Psoas muscle (tissue), 8 donors: Measurements from ENCODE around the gene SSBP2. TPM values are rescaled to one million over a fixed set of nuclear protein-coding genes. Genes with fewer than 3 reads are reported as not detected.

Experiments used
- ATAC-seq, 4 donors: fragments of 200-7000 bp; cut with Tn5 transposase; one replicate each; pipeline ENCODE4 v1.9.1; 2020; ENCODE audit warnings: moderate library complexity in 3 of 4, mild to moderate bottlenecking in 2 of 4
- DNase-seq, 2 donors: peaks; one replicate each; pipeline ENCODE4 v3.0.0-alpha.2; 2020
- H3K27ac ChIP-seq: fragments of 200-600 bp; one replicate; pipeline ENCODE4 v1.8.0; 2022
- H3K27me3 ChIP-seq, 3 donors: fragments of 200-600 bp in 1 of 3; one replicate each; pipeline versions ENCODE4 v1.6.1 to v1.8.0; 2013 to 2022; ENCODE audit warnings: low read length in 2 of 3, mild to moderate bottlenecking in 2 of 3, moderate library complexity in 1 of 3; ENCODE audit not compliant: insufficient read depth in 3 of 3
- H3K36me3 ChIP-seq, 2 donors: fragments of 200-600 bp in 1 of 2; one replicate each; pipeline versions ENCODE4 v1.6.1 to v1.8.0; 2013 to 2022; ENCODE audit warnings: low read depth in 1 of 2, mild to moderate bottlenecking in 1 of 2, moderate library complexity in 1 of 2; ENCODE audit not compliant: insufficient read depth in 1 of 2
- H3K4me1 ChIP-seq: fragments of 200-600 bp; one replicate; pipeline ENCODE4 v1.8.0; 2022
- H3K4me3 ChIP-seq: fragments of 200-600 bp; one replicate; pipeline ENCODE4 v1.8.0; 2022; ENCODE audit warnings: mild to moderate bottlenecking
- H3K9me3 ChIP-seq: fragments of 200-600 bp; one replicate; pipeline ENCODE4 v1.8.0; 2022
- CTCF ChIP-seq: fragments of 200-600 bp; IDR thresholded peaks from one replicate; pipeline ENCODE4 v1.8.0; 2022; ENCODE audit warnings: antibody characterized with exemption
- WGBS, 3 donors: extraction: QIAGEN DNeasy Blood & Tissue Kit; methylation state at CpG; one replicate each; pipeline versions ENCODE4 v1.1.6 to v1.1.7; 2013; 5-methylcytosine and 5-hydroxymethylcytosine counted together
- intact Hi-C, 2 donors: fragments of 100-400 bp; cut with DNase I; formaldehyde crosslinking; loops; one replicate each; pipeline versions ENCODE4 v1.11.0 to v1.14.2; 2022
- polyA plus RNA-seq, 3 donors: library from polyadenylated mRNA; stranded (reverse); fragments of 200-250 nt; gene quantifications; one replicate each; pipeline ENCODE4 v1.2.3, GENCODE V29; 2013
- total RNA-seq, 4 donors: library from RNA; stranded (reverse); fragmentation: NEBNext Ultra II Directional in 2 of 4; extraction: Animal tissue kit (Norgen Biotek cat#: 25700) in 2 of 4; gene quantifications; one replicate each; pipeline versions ENCODE4 v1.2.1 to v1.2.4, GENCODE V29; 2021 to 2023
- donor health status: healthy with polysubstance abuse.
- donor health status: DM: no; HTN: no; CAD: no; lungs with moderate emphysema.
- donor health status: Bipolar disorder and iron deficiency.
- donor health status: healthy.
- donor health status: DM: yes; HTN: yes; CAD: no.
- donor health status: DM: no; HTN: no; CAD: no.
- donor health status: DM: no; HTN: no; CAD: no.
- donor health status: DM: yes; HTN: yes; CAD: no.

SSBP2 gene
- total and polyA plus RNA-seq, 7 donors, result 18.2 to 42.6 (median 25.3) TPM

DNA sequence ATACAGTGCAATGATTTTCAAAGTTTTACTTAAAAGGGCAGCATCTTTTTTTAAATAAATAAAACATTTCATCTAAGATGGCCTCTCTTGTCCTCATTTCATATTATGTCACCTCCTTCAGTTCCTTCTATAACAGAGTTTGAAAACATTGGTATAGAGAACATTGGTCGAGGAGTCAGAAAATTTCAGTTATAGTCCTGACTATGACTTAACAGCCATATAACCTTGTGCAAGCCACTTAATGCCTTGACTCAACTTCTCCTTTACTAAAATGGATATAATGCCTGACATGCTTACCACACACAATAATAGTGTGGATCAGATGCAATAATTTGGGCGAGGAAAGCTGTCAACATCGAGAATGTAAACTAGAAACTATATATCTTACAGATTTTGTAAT, 22.6 kb downstream of the SSBP2 start:
- intact Hi-C loops, result loop anchor here in 1 of 2 donors (10.0 kb wide), 1 partner anchor 54 kb away; no protein-coding TSS in a partner anchor
- Histone ChIP-seq H3K4me3 (no peak overlapping the region), H3K27ac (no peak overlapping the region), H3K4me1 (peaks cover 16% of the 10 kb centered on the region), H3K27me3 (no peaks in the 10 kb centered on the region), H3K36me3 (no peaks in the 10 kb centered on the region), H3K9me3 (no peaks in the 10 kb centered on the region)
- no peak for ATAC-seq
- TF ChIP-seq CTCF, result no peak
- 94 to 97% (median 95%) methylated on average over 3 of the region's 3 CpGs for WGBS, 3 donors
- DNase-seq, result no peak

- ATAC-seq, result no peak
- H3K4me3 ChIP-seq, result no peak overlapping the region
- peaks cover 27% of the 10 kb centered on the region for H3K4me1 ChIP-seq
- TF ChIP-seq CTCF, result no peak
- WGBS, 3 donors, result 13 to 27% (median 21%) methylated on average over 1 of the region's 1 CpG
- H3K36me3 ChIP-seq, result no peaks in the 10 kb centered on the region
- DNase-seq, result no peak
- no peaks in the 10 kb centered on the region for H3K9me3 ChIP-seq
- H3K27ac ChIP-seq, result no peak overlapping the region
- intact Hi-C loops, result loop anchor here in 1 of 2 donors (10.0 kb wide), 1 partner anchor 51 kb away; no protein-coding TSS in a partner anchor
- no peaks in the 10 kb centered on the region for H3K27me3 ChIP-seq
Observed at GRCh38 chr5:81726297-81726696, 24.6 kb downstream of the SSBP2 start.

DNA sequence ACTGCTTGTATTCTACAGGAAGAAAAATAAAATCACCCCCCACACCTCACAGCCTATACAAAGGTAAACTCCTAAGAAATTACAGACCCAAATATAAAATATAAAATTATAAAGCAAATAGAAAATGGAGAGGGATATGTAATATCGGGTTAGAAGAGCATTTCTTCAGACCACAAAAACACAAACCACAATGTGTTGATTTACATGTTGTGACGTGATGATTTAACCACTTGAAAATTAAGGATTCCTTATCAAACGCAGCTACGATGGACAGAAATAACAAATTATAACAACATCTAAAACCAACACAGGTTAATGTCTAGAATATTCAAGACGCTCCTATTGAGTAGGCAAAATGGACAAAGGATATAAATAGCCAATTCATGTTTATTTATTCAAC, 26.3 kb downstream of the SSBP2 start:
- 88 to 93% (median 89%) methylated on average over 5 of the region's 5 CpGs for WGBS, 3 donors
- Histone ChIP-seq H3K27me3 (no peaks in the 10 kb centered on the region), H3K4me3 (no peak overlapping the region), H3K4me1 (peaks cover 38% of the 10 kb centered on the region), H3K27ac (no peak overlapping the region), H3K36me3 (no peaks in the 10 kb centered on the region), H3K9me3 (no peaks in the 10 kb centered on the region)
- no peak for TF ChIP-seq CTCF
- intact Hi-C loops, result loop anchor here in 1 of 2 donors (10.0 kb wide), 1 partner anchor 50 kb away; no protein-coding TSS in a partner anchor
- no peak for DNase-seq
- no peak for ATAC-seq

GRCh38 chr5:81724108-81724507, 26.8 kb downstream of the SSBP2 start:
- no peaks in the 10 kb centered on the region for H3K27me3 ChIP-seq
- H3K27ac ChIP-seq, result no peak overlapping the region
- intact Hi-C loops, result loop anchor here in 1 of 2 donors (10.0 kb wide), 1 partner anchor 49 kb away; no protein-coding TSS in a partner anchor
- ATAC-seq (no peak), DNase-seq (no peak)
- no peaks in the 10 kb centered on the region for H3K36me3 ChIP-seq
- no peaks in the 10 kb centered on the region for H3K9me3 ChIP-seq
- peaks cover 38% of the 10 kb centered on the region for H3K4me1 ChIP-seq
- WGBS, 3 donors, result 84 to 95% (median 90%) methylated on average over 1 of the region's 1 CpG
- no peak overlapping the region for H3K4me3 ChIP-seq
- TF ChIP-seq CTCF, result no peak

- Histone ChIP-seq H3K36me3 (no peaks in the 10 kb centered on the region), H3K4me1 (peaks cover 51% of the 10 kb centered on the region), H3K27me3 (no peaks in the 10 kb centered on the region), H3K27ac (no peak overlapping the region), H3K4me3 (no peak overlapping the region), H3K9me3 (no peaks in the 10 kb centered on the region)
- no peak for TF ChIP-seq CTCF
- 25 to 37% (median 29%) methylated on average over 2 of the region's 2 CpGs for WGBS, 3 donors
- ATAC-seq (peak in 2 of 4 donors; percentile 70 to 76), DNase-seq (no peak)
- intact Hi-C loops, result loop anchor here in 1 of 2 donors (10.0 kb wide), 1 partner anchor 46 kb away; no protein-coding TSS in a partner anchor
Observed at GRCh38 chr5:81721049-81721448, 29.8 kb downstream of the SSBP2 start.
